Measurements from ENCODE around the gene TMEM81.

DNA sequence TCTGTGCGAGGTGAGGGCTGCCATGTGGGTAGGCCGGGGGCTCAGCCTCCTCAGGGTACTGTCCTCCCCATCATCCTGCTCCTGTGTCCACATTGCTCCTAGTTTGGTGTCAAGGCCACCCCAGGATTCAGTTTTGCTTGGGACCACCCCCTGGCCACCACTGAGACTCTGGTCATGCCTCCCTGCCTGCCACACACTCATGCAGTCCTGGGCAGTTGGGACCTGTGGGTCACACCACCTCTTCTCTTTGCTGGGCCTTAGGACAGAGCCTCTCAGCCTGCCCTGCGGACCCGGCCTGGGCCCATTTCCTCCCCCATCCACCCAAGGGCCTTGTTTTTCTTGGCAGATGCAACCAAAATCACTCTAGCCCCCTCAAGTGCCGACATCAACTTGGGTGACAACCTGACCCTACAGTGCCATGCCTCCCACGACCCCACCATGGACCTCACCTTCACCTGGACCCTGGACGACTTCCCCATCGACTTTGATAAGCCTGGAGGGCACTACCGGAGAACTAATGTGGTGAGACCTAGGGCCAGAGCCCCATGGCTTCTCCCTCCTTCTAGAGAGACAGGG, 19.4 kb downstream of the TMEM81 start:
- TF ChIP-seq CTCF (IDR thresholded peaks at IDR 0.05): no peak
- TF ChIP-seq ZFX (IDR thresholded peaks at IDR 0.05; ENCODE audit: borderline replicate concordance): no peak

Data from 22Rv1 (cell line).